ENCODE data around the gene MCM10. TPM values are rescaled to one million over a fixed set of nuclear protein-coding genes. Genes with fewer than 3 reads are reported as not detected.

The MCM10 gene
- total and polyA plus RNA-seq, 2 of the 8 experiments (the other 6 are each of a cell fraction or from before 2014, with no cell fraction given): 9.8 to 60.3 TPM

GRCh38 chr10:13167568-13167967 is 6.2 kb downstream of the MCM10 start:
- Histone ChIP-seq H2BK120ac (replicated peaks; ENCODE audit: low read depth, low read length) (no peak overlapping the region), H2BK12ac (ENCODE audit: low read depth, low read length) (no peak overlapping the region), H3K4me3 (ENCODE audit: extremely low read depth in 1 of 4, insufficient read depth in 2 of 4, low read depth in 3 of 4, low read length in 4 of 4) (no peak overlapping the region), H3K4me1 (replicated peaks in 1 of 4; ENCODE audit: control insufficient read depth in 3 of 4, insufficient read depth in 4 of 4, low read length in 3 of 4) (peaks cover 0 to under 1% (median 0%) of the 10 kb centered on the region in 4 experiments; a peak in 1 of 7 replicates), H2BK15ac (ENCODE audit: low read length) (no peak overlapping the region), H3K23ac (ENCODE audit: insufficient read length) (no peak overlapping the region), H2AK5ac (ENCODE audit: low read depth, low read length) (no peak overlapping the region), H3K79me1 (ENCODE audit: low read depth, low read length) (peaks cover 2% of the 10 kb centered on the region), H3K23me2 (ENCODE audit: low read depth, low read length) (no peaks in the 10 kb centered on the region; the same call in 1 of the 2 replicates), H3K27me3 (replicated peaks in 1 of 4; ENCODE audit: control insufficient read depth in 3 of 4, extremely low read depth in 1 of 4, insufficient read depth in 3 of 4, low read length in 3 of 4) (no peaks in the 10 kb centered on the region), H3K56ac (replicated peaks; ENCODE audit: insufficient read length, low read depth, low read length) (no peak overlapping the region), H3K14ac (ENCODE audit: insufficient read length) (no peak overlapping the region), H3K36me3 (ENCODE audit: control insufficient read depth in 2 of 4, insufficient read depth in 4 of 4, low read length in 3 of 4) (peaks cover 17 to 63% (median 51%) of the 10 kb centered on the region in 4 experiments), H3K18ac (ENCODE audit: extremely low read depth, low read length) (no peak overlapping the region), H4K8ac (ENCODE audit: extremely low read depth, insufficient read depth, low read length) (no peak overlapping the region), H3K4me2 (ENCODE audit: insufficient read depth in 1 of 2, low read depth in 2 of 2, low read length in 2 of 2) (no peak overlapping the region), H3K4ac (replicated peaks; ENCODE audit: insufficient read length, low read depth, low read length) (no peak overlapping the region), H4K5ac (ENCODE audit: insufficient read length, low read depth, low read length) (no peak overlapping the region), H2AFZ (ENCODE audit: low read length) (no peak overlapping the region), H3K27ac (ENCODE audit: low read depth, low read length) (no peak overlapping the region), H2BK5ac (ENCODE audit: low read depth, low read length) (no peak overlapping the region), H2BK20ac (ENCODE audit: low read length) (no peak overlapping the region), H3K9me3 (ENCODE audit: insufficient read depth in 2 of 2, low read depth in 1 of 2, low read length in 1 of 2) (no peaks in the 10 kb centered on the region), H3K79me2 (ENCODE audit: control insufficient read depth in 1 of 2, insufficient read depth in 2 of 2, low read length in 2 of 2) (peaks cover 5 to 55% of the 10 kb centered on the region in 2 experiments), H4K91ac (replicated peaks; ENCODE audit: insufficient read length, low read length) (no peak overlapping the region), H3K9ac (replicated peaks in 1 of 4; ENCODE audit: extremely low read depth in 1 of 4, low read depth in 3 of 4, low read length in 3 of 4) (no peak overlapping the region), H4K20me1 (replicated peaks in 1 of 2; ENCODE audit: control insufficient read depth in 1 of 2, insufficient read depth in 2 of 2, low read length in 2 of 2) (peaks cover 10 to 16% of the 10 kb centered on the region in 2 experiments)
- 77% methylated on average over 7 of the region's 7 CpGs; no CpG with 5 or more reads in 1 of the 2 experiments for WGBS, 2 experiments (ENCODE audit: extremely low coverage in 1 of 2, insufficient coverage in 1 of 2, insufficient read length in 1 of 2, insufficient replicate concordance in 2 of 2, low coverage in 1 of 2, low lambda C conversion rate in 2 of 2, missing lambda C conversion rate in 1 of 2)
- FAIRE-seq (no peak), DNase-seq (ENCODE audit: low read depth in 1 of 2, low spot score in 2 of 2) (no peak)
- TF ChIP-seq EZH2 (IDR thresholded peaks at IDR 0.05; ENCODE audit: low read depth, low read length, severe bottlenecking) (no peak), JUN (IDR thresholded peaks at IDR 0.05; ENCODE audit: low read depth, low read length) (no peak), SP2 (IDR thresholded peaks at IDR 0.05; ENCODE audit: low read length) (no peak), POLR2AphosphoS5 (IDR thresholded peaks at IDR 0.05; ENCODE audit: low read depth, low read length) (no peak), ZNF274 (IDR thresholded peaks at IDR 0.05; ENCODE audit: borderline replicate concordance, extremely low read depth, low read length) (no peak), POLR2A (IDR thresholded peaks at IDR 0.05; ENCODE audit: control extremely low read depth in 1 of 2, low read depth in 2 of 2, low read length in 2 of 2) (no peak)
- ChIA-PET POLR2A (ENCODE audit: partially characterized antibody) (interaction anchor here (0.6 to 1.2 kb wide), 4 partner anchors 9 to 156 kb away, joined by 3 to 5 read pairs (median 3); partner anchors contain the start of gene PHYH), CTCF (ENCODE audit: partially characterized antibody) (interaction anchor here (1.0 to 1.9 kb wide), 2 partner anchors 38 to 39 kb away, joined by 3 to 4 read pairs; no protein-coding TSS in a partner anchor)

Data from H1 (cell line).